ENCODE data around the gene UQCRHL.

DNA sequence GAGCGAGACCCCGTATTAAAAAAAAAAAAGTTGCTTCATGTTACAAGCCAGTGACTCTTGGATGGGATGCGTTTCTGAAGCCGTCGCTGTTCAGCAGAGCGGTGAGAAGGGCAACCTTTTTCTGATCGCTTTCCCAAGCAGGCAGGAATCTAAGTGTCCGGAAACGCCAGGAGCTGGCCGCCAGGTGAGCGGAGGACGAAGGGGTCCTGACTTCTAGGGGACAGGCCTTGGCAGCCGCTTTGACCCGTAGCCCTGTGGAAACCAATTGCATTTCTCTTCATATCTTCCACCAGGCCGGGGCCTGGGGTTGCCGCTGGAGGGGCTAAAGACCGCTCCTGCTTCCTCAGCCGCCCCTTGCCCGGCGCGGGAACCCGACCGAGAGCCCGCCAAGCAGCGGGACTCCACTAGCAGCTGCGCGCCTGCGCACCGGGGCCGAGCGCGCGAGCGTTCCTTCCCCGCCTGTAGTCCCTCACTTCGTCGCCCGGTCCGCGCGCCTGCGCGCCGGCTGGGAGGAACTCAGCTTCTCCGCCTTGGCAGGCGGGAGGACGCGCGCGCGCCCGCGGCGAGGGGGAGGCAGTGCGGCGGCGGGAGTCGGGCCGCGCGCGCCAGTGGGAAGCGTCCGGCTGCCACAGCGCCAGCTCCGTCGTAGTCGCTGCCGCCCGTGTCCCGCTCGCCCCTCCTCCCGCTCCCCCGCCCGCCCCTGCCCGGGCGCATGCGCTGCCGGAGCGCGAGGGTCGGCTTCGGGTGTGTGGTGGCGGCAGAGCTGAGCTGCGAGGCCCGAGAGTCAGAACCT lies 39.8 kb upstream of the UQCRHL start, which contains the start of gene SPEN:
- TF ChIP-seq, protein P1, sequence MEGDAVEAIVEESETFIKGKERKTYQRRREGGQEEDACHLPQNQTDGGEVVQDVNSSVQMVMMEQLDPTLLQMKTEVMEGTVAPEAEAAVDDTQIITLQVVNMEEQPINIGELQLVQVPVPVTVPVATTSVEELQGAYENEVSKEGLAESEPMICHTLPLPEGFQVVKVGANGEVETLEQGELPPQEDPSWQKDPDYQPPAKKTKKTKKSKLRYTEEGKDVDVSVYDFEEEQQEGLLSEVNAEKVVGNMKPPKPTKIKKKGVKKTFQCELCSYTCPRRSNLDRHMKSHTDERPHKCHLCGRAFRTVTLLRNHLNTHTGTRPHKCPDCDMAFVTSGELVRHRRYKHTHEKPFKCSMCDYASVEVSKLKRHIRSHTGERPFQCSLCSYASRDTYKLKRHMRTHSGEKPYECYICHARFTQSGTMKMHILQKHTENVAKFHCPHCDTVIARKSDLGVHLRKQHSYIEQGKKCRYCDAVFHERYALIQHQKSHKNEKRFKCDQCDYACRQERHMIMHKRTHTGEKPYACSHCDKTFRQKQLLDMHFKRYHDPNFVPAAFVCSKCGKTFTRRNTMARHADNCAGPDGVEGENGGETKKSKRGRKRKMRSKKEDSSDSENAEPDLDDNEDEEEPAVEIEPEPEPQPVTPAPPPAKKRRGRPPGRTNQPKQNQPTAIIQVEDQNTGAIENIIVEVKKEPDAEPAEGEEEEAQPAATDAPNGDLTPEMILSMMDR (IDR thresholded peaks at IDR 0.05) = no peak
- TF ChIP-seq EZH2phosphoT487 (IDR thresholded peaks at IDR 0.05) = no peak
- TF ChIP-seq EZH2 (IDR thresholded peaks at IDR 0.05) = no peak

All from neural progenitor cell (in vitro differentiated cells).